Endothelial cell (in vitro differentiated cells): ENCODE results near the gene WDR81. TPM values are rescaled to one million over a fixed set of nuclear protein-coding genes. Genes with fewer than 3 reads are reported as not detected.

Source experiments
- DNase-seq: peaks from one replicate; pipeline ENCODE4 v3.0.0; 2021; ENCODE audit warnings: low spot score
- H3K27ac Mint-ChIP-seq: one replicate; pipeline ENCODE4 v1.8.0; 2021; ENCODE audit warnings: mixed read lengths, inconsistent platforms; ENCODE audit not compliant: unreplicated experiment
- H3K27me3 Mint-ChIP-seq: one replicate; pipeline ENCODE4 v1.8.0; 2021; ENCODE audit warnings: mild to moderate bottlenecking, moderate library complexity, mixed read lengths, inconsistent platforms; ENCODE audit not compliant: unreplicated experiment
- H3K36me3 Mint-ChIP-seq: one replicate; pipeline ENCODE4 v1.8.0; 2021; ENCODE audit warnings: mild to moderate bottlenecking, low read depth, mixed read lengths, inconsistent platforms; ENCODE audit not compliant: unreplicated experiment
- H3K4me1 Mint-ChIP-seq: one replicate; pipeline ENCODE4 v1.8.0; 2021; ENCODE audit warnings: mild to moderate bottlenecking, mixed read lengths, inconsistent platforms; ENCODE audit not compliant: unreplicated experiment
- H3K4me3 Mint-ChIP-seq: one replicate; pipeline ENCODE4 v1.8.0; 2021; ENCODE audit warnings: mild to moderate bottlenecking, mixed read lengths, inconsistent platforms; ENCODE audit not compliant: unreplicated experiment
- H3K9me3 Mint-ChIP-seq: one replicate; pipeline ENCODE4 v1.8.0; 2021; ENCODE audit warnings: mixed read lengths, inconsistent platforms; ENCODE audit not compliant: unreplicated experiment
- total RNA-seq: library from RNA; stranded (reverse); fragmentation: NEBNext Ultra II Directional; extraction: Animal tissue kit (Norgen Biotek cat#: 25700); gene quantifications from one replicate; pipeline ENCODE4 v1.2.1, GENCODE V29; 2021; ENCODE audit not compliant: unreplicated experiment
- TF ChIP-seq, protein P1 (sequence below): fragments of 200-600 bp; sonication (generic); IDR thresholded peaks from one replicate; pipeline ENCODE4 v1.5.0; 2021; ENCODE audit warnings: antibody characterized with exemption; ENCODE audit not compliant: unreplicated experiment

Gene WDR81
- total RNA-seq, 1 donor from 2014 or later = 20.0 TPM

DNA sequence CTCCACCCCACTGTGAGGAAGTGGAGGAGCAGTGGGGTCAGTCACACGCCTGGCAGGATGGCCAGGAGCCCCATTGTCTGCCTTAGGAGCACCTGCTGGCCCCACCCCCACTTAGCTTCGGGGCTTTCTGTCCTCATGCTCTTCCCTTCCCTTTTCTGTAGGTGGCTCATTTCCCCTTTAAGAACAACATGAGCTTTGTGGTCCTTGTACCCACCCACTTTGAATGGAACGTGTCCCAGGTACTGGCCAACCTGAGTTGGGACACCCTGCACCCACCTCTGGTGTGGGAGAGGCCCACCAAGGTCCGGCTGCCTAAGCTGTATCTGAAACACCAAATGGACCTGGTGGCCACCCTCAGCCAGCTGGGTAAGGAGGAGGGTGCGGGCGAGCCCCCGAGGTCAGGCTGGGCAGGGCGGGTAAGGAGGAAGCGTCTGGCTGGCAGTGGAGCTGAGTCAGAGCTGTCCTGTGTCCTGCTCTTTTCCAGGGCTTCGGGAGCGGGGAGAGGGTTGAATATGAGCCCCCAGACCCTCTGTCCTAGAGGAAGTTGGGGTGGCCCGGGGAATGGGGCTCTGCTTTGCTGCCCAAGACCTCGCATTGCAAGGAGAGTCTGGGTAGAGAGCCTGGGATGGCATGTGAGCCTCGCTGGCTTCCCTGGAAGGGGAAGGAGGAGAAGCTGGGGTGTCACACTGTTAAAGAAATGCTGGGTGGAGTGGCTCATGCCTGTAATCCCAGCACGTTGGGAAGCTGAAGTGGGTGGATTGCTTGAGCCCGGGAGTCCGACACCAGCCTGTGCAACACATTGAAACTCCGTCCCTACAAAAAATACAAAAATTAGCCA lies 28.1 kb downstream of the WDR81 start:
- Mint-ChIP-seq H3K36me3 (no peaks in the 10 kb centered on the region), H3K27me3 (peaks cover 4% of the 10 kb centered on the region), H3K9me3 (no peaks in the 10 kb centered on the region), H3K4me3 (no peak overlapping the region), H3K27ac (peak overlapping the region; percentile 36), H3K4me1 (peaks cover 14% of the 10 kb centered on the region)
- TF ChIP-seq, protein P1, sequence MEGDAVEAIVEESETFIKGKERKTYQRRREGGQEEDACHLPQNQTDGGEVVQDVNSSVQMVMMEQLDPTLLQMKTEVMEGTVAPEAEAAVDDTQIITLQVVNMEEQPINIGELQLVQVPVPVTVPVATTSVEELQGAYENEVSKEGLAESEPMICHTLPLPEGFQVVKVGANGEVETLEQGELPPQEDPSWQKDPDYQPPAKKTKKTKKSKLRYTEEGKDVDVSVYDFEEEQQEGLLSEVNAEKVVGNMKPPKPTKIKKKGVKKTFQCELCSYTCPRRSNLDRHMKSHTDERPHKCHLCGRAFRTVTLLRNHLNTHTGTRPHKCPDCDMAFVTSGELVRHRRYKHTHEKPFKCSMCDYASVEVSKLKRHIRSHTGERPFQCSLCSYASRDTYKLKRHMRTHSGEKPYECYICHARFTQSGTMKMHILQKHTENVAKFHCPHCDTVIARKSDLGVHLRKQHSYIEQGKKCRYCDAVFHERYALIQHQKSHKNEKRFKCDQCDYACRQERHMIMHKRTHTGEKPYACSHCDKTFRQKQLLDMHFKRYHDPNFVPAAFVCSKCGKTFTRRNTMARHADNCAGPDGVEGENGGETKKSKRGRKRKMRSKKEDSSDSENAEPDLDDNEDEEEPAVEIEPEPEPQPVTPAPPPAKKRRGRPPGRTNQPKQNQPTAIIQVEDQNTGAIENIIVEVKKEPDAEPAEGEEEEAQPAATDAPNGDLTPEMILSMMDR = no peak
- DNase-seq = no peak

GRCh38 chr17:1753767-1754429 lies 29.4 kb downstream of the WDR81 start:
- TF ChIP-seq, protein P1 = no peak
- Mint-ChIP-seq H3K4me1 (peaks cover 14% of the 10 kb centered on the region), H3K36me3 (no peaks in the 10 kb centered on the region), H3K27me3 (peaks cover 5% of the 10 kb centered on the region), H3K4me3 (no peak overlapping the region), H3K27ac (no peak overlapping the region), H3K9me3 (no peaks in the 10 kb centered on the region)
- DNase-seq = no peak

GRCh38 chr17:1754430-1755112 lies 30.1 kb downstream of the WDR81 start:
- peaks cover 5% of the 10 kb centered on the region for H3K27me3 Mint-ChIP-seq
- DNase-seq = no peak
- no peaks in the 10 kb centered on the region for H3K9me3 Mint-ChIP-seq
- no peak overlapping the region for H3K4me3 Mint-ChIP-seq
- TF ChIP-seq, protein P1 = no peak
- peaks cover 14% of the 10 kb centered on the region for H3K4me1 Mint-ChIP-seq
- no peak overlapping the region for H3K27ac Mint-ChIP-seq
- H3K36me3 Mint-ChIP-seq = no peaks in the 10 kb centered on the region

GRCh38 chr17:1755252-1755826 lies 30.8 kb downstream of the WDR81 start:
- no peak overlapping the region for H3K4me3 Mint-ChIP-seq
- no peak overlapping the region for H3K27ac Mint-ChIP-seq
- TF ChIP-seq, protein P1 = no peak
- peaks cover 8% of the 10 kb centered on the region for H3K27me3 Mint-ChIP-seq
- no peaks in the 10 kb centered on the region for H3K36me3 Mint-ChIP-seq
- no peaks in the 10 kb centered on the region for H3K9me3 Mint-ChIP-seq
- no peak for DNase-seq
- H3K4me1 Mint-ChIP-seq = peaks cover 14% of the 10 kb centered on the region
